Liver (tissue), 9 donors: ENCODE measurements around the gene ABHD17C. TPM values are rescaled to one million over a fixed set of nuclear protein-coding genes. Genes with fewer than 3 reads are reported as not detected.

Source experiments
- DNase-seq: peaks from one replicate; pipeline ENCODE4 v3.0.0-alpha.2; 2017; ENCODE audit warnings: low spot score
- H3K27ac ChIP-seq, 2 donors: one replicate each; pipeline ENCODE4 v1.7.0; 2013; ENCODE audit warnings: inconsistent platforms in 2 of 2, low read length in 2 of 2, control low read depth in 1 of 2, low read depth in 1 of 2, mild to moderate bottlenecking in 1 of 2
- H3K27me3 ChIP-seq, 4 donors: one replicate each; pipeline versions ENCODE4 v1.6.1 to v1.7.0; 2013; ENCODE audit warnings: low read length in 3 of 4, inconsistent platforms in 1 of 4, mild to moderate bottlenecking in 1 of 4, moderate library complexity in 1 of 4; ENCODE audit not compliant: control insufficient read depth in 4 of 4, insufficient read depth in 4 of 4
- H3K36me3 ChIP-seq, 4 donors: one replicate each; pipeline versions ENCODE4 v1.6.1 to v1.7.0; 2013; ENCODE audit warnings: low read length in 3 of 4, mild to moderate bottlenecking in 3 of 4, low read depth in 1 of 4, moderate library complexity in 1 of 4; ENCODE audit not compliant: control insufficient read depth in 4 of 4, insufficient read depth in 3 of 4
- H3K4me1 ChIP-seq, 4 donors: one replicate each; pipeline versions ENCODE4 v1.6.1 to v1.7.0; 2013; ENCODE audit warnings: low read length in 3 of 4, mild to moderate bottlenecking in 3 of 4, moderate library complexity in 1 of 4; ENCODE audit not compliant: control insufficient read depth in 4 of 4, insufficient read depth in 4 of 4
- H3K4me3 ChIP-seq, 3 donors: one replicate each; pipeline versions ENCODE4 v1.6.1 to v1.7.0; 2013; ENCODE audit warnings: low read length in 3 of 3, control low read depth in 1 of 3, low read depth in 1 of 3, mild to moderate bottlenecking in 1 of 3
- H3K9ac ChIP-seq, 2 donors: one replicate each; pipeline ENCODE4 v1.7.0; 2013; ENCODE audit warnings: low read length in 2 of 2, mild to moderate bottlenecking in 2 of 2, moderate library complexity in 2 of 2, control low read depth in 1 of 2, low read depth in 1 of 2
- H3K9me3 ChIP-seq, 4 donors: one replicate each; pipeline versions ENCODE4 v1.6.1 to v1.7.0; 2013; ENCODE audit warnings: low read length in 3 of 4; ENCODE audit not compliant: control insufficient read depth in 4 of 4
- EGR1 ChIP-seq, 2 donors: IDR thresholded peaks; 2 replicates each; pipeline ENCODE4 v1.6.1; 2016 to 2018; ENCODE audit warnings: antibody characterized with exemption in 2 of 2, low read depth in 2 of 2
- FOXA2 ChIP-seq: IDR thresholded peaks from 2 replicates; pipeline ENCODE4 v1.6.1; 2016; ENCODE audit warnings: antibody characterized with exemption
- GABPA ChIP-seq, 2 donors: IDR thresholded peaks in 1 of 2; conservative IDR thresholded peaks in 1 of 2; 2 replicates each; pipeline ENCODE4 v1.6.1; 2016; ENCODE audit warnings: antibody characterized with exemption in 2 of 2, mild to moderate bottlenecking in 1 of 2, moderate library complexity in 1 of 2
- HNF4A ChIP-seq, 2 donors: conservative IDR thresholded peaks; 2 replicates each; pipeline ENCODE4 v1.6.1; 2016; ENCODE audit warnings: antibody characterized with exemption in 2 of 2, mild to moderate bottlenecking in 2 of 2
- HNF4G ChIP-seq: IDR thresholded peaks from 2 replicates; pipeline ENCODE4 v1.6.1; 2016; ENCODE audit warnings: antibody characterized with exemption
- JUND ChIP-seq, 2 donors: IDR thresholded peaks; 2 replicates each; pipeline ENCODE4 v1.6.1; 2016; ENCODE audit warnings: antibody characterized with exemption in 2 of 2
- MAX ChIP-seq: IDR thresholded peaks from 2 replicates; pipeline ENCODE4 v1.6.1; 2016; ENCODE audit warnings: antibody characterized with exemption
- NR2F2 ChIP-seq: IDR thresholded peaks from 2 replicates; pipeline ENCODE4 v1.6.1; 2016; ENCODE audit warnings: antibody characterized with exemption
- RAD21 ChIP-seq, 2 donors: IDR thresholded peaks; 2 replicates each; pipeline ENCODE4 v1.6.1; 2016; ENCODE audit warnings: antibody characterized with exemption in 2 of 2, mild to moderate bottlenecking in 2 of 2
- RXRA ChIP-seq, 2 donors: IDR thresholded peaks; 2 replicates each; pipeline ENCODE4 v1.6.1; 2017 to 2018; ENCODE audit warnings: antibody characterized with exemption in 2 of 2, mild to moderate bottlenecking in 1 of 2
- SP1 ChIP-seq: IDR thresholded peaks from 2 replicates; pipeline ENCODE4 v1.6.1; 2018; ENCODE audit warnings: antibody characterized with exemption, mild to moderate bottlenecking
- ZBTB33 ChIP-seq: IDR thresholded peaks from 2 replicates; pipeline ENCODE4 v1.6.1; 2016; ENCODE audit warnings: antibody characterized with exemption
- WGBS: extraction: QIAGEN DNeasy Blood & Tissue Kit; methylation state at CpG from one replicate; pipeline ENCODE4 v1.1.7; 2013; 5-methylcytosine and 5-hydroxymethylcytosine counted together
- polyA plus RNA-seq, 2 donors: library from polyadenylated mRNA; stranded (reverse) in 1 of 2; unstranded in 1 of 2; fragments of 200-250 nt in 1 of 2; fragments of >200 nt in 1 of 2; fragmentation: Nextera tagmentation in 1 of 2; extraction: Ambion mirVana in 1 of 2; gene quantifications; one replicate each; pipeline versions ENCODE4 v1.2.1 to v1.2.3, GENCODE V29; 2013 to 2015
- total RNA-seq, 2 donors: library from RNA; depleted of rRNA; stranded (reverse); fragments of >200 nt; gene quantifications; one replicate each; pipeline ENCODE4 v1.2.3, GENCODE V29; 2014
- TF ChIP-seq, protein P1 (sequence below): IDR thresholded peaks from 2 replicates; pipeline ENCODE4 v1.6.1; 2016; ENCODE audit warnings: antibody characterized with exemption, mild to moderate bottlenecking
- TF ChIP-seq, protein P2 (sequence below): IDR thresholded peaks from 2 replicates; pipeline ENCODE4 v1.6.1; 2016; ENCODE audit warnings: antibody characterized with exemption
- donor health status: healthy.
- donor health status: healthy.
- donor health status: healthy.
- donor health status: healthy.
- donor health status: healthy.

Gene ABHD17C
- total and polyA plus RNA-seq, 4 donors, result 0.79 to 3.0 (median 2.0) TPM

GRCh38 chr15:80764535-80764934 lies 69.4 kb downstream of the ABHD17C start:
- Histone ChIP-seq H3K27ac (no peak overlapping the region), H3K36me3 (no peaks in the 10 kb centered on the region), H3K4me3 (no peak overlapping the region), H3K9ac (no peak overlapping the region), H3K27me3 (no peaks in the 10 kb centered on the region), H3K4me1 (no peaks in the 10 kb centered on the region), H3K9me3 (no peaks in the 10 kb centered on the region)
- 91% methylated on average over 3 of the region's 3 CpGs for WGBS
- no peak for TF ChIP-seq GABPA (IDR thresholded peaks at IDR 0.05 in 1 of 2, conservative IDR thresholded peaks at IDR 0.05 in 1 of 2)
- TF ChIP-seq NR2F2, result no peak
- no peak for TF ChIP-seq EGR1 (IDR thresholded peaks at IDR 0.05; ENCODE audit: low read depth in 2 of 2)
- TF ChIP-seq RAD21 (IDR thresholded peaks at IDR 0.05), result no peak
- no peak for TF ChIP-seq JUND (IDR thresholded peaks at IDR 0.05)
- TF ChIP-seq HNF4G, result no peak
- TF ChIP-seq, protein P1, sequence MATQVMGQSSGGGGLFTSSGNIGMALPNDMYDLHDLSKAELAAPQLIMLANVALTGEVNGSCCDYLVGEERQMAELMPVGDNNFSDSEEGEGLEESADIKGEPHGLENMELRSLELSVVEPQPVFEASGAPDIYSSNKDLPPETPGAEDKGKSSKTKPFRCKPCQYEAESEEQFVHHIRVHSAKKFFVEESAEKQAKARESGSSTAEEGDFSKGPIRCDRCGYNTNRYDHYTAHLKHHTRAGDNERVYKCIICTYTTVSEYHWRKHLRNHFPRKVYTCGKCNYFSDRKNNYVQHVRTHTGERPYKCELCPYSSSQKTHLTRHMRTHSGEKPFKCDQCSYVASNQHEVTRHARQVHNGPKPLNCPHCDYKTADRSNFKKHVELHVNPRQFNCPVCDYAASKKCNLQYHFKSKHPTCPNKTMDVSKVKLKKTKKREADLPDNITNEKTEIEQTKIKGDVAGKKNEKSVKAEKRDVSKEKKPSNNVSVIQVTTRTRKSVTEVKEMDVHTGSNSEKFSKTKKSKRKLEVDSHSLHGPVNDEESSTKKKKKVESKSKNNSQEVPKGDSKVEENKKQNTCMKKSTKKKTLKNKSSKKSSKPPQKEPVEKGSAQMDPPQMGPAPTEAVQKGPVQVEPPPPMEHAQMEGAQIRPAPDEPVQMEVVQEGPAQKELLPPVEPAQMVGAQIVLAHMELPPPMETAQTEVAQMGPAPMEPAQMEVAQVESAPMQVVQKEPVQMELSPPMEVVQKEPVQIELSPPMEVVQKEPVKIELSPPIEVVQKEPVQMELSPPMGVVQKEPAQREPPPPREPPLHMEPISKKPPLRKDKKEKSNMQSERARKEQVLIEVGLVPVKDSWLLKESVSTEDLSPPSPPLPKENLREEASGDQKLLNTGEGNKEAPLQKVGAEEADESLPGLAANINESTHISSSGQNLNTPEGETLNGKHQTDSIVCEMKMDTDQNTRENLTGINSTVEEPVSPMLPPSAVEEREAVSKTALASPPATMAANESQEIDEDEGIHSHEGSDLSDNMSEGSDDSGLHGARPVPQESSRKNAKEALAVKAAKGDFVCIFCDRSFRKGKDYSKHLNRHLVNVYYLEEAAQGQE, result no peak
- TF ChIP-seq ZBTB33, result no peak
- TF ChIP-seq, protein P2, sequence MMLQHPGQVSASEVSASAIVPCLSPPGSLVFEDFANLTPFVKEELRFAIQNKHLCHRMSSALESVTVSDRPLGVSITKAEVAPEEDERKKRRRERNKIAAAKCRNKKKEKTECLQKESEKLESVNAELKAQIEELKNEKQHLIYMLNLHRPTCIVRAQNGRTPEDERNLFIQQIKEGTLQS, result no peak
- no peak for TF ChIP-seq RXRA (IDR thresholded peaks at IDR 0.05)
- TF ChIP-seq MAX, result no peak
- TF ChIP-seq SP1, result no peak
- DNase-seq, result no peak

DNA sequence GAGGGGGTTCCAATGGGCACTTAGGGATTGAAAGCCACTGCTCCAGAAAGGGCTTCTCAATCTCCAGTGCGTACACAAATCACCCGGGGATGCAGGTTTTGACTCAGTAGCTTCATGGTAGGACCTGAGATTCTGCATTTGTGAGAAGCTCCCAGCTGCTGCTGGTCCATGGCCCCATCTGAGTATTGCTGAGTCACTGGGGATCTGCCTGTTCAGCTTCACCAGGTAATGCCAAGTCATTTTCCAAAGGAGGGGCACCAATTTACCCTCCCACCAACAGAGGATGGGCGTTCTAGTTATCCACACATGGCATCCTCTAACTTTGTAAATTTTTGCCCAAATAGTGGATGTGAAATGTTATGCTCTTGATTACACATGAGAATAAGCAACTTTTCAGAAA lies 71.2 kb downstream of the ABHD17C start:
- H3K27ac ChIP-seq, result no peak overlapping the region
- no peaks in the 10 kb centered on the region for H3K9me3 ChIP-seq
- no peaks in the 10 kb centered on the region for H3K36me3 ChIP-seq
- no peaks in the 10 kb centered on the region for H3K4me1 ChIP-seq
- H3K9ac ChIP-seq, result no peak overlapping the region
- H3K4me3 ChIP-seq, result no peak overlapping the region
- WGBS, result 95% methylated on average over 3 of the region's 3 CpGs
- no peak for TF ChIP-seq HNF4A (conservative IDR thresholded peaks at IDR 0.05)
- no peak for TF ChIP-seq ZBTB33
- TF ChIP-seq FOXA2, result no peak
- no peak for TF ChIP-seq SP1
- TF ChIP-seq HNF4G, result no peak
- H3K27me3 ChIP-seq, result no peaks in the 10 kb centered on the region
- DNase-seq, result no peak
